Activated CD4-positive, alpha-beta T cell treated with anti-CD3 and anti-CD28 coated beads for 4 hours (primary cell): ENCODE results near the gene TTC28.

ENCODE experiments used
- DNase-seq, 2 donors: peaks; one replicate each; pipeline ENCODE4 v3.0.0-alpha.2; 2020

TTC28 gene

DNA sequence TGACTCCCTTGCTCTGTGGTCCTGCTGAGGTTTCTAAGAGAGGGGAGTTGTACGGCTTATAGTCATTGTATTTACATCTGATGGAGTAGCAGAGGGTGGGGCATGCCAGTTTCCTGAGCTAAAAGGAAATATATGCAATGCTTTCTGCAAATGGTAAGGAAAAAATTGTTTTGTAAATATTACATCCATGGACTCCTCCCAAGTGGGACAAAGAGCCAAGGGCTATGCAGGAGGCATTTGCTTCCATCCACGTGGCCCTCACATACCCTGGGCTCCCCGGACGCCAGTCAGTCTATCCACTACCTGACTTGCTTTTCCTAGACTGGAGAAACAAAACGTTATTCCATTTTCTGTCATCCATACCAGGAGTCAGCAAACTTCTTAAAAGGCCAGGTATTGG lies 700.8 kb downstream of the TTC28 start:
- DNase-seq: no peak

DNA sequence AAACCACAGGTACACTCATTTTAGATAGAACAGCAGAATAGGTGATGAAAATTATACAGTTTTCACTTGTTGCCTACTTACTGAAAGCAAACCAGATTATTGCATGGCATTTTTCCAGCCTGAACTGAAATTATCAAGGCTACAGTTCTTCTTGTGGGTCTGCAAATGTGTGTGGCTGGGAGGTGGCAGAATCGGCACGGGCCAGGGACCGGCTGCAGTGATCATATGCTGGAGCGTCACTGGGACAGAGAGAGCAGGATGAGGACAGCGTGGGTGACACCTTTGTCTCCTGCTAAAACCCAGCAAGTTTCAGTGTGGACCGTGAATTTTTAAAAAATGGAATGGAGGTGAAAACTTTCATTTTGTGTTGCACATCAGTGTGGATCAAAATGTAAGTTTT lies 701.3 kb downstream of the TTC28 start:
- no peak for DNase-seq

DNA sequence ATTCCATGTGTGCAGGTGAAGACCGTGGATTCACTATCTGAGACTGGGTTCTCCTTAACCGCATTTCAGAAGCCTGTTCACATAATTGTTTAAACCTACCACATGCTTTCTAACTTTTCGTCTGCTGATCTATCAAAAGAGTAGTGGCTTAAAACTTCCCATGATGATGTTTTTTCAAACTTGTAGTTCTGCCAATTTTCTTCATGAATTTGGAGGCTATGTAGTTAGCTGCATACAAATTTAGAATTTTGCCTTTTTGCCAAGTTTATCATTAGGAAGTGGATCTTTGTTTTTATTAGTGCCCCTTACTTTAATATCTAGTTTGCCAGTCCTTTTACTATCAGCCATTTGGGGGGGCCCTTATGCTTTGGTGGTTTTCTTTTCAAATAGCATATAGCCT lies 703.1 kb downstream of the TTC28 start:
- DNase-seq: no peak

DNA sequence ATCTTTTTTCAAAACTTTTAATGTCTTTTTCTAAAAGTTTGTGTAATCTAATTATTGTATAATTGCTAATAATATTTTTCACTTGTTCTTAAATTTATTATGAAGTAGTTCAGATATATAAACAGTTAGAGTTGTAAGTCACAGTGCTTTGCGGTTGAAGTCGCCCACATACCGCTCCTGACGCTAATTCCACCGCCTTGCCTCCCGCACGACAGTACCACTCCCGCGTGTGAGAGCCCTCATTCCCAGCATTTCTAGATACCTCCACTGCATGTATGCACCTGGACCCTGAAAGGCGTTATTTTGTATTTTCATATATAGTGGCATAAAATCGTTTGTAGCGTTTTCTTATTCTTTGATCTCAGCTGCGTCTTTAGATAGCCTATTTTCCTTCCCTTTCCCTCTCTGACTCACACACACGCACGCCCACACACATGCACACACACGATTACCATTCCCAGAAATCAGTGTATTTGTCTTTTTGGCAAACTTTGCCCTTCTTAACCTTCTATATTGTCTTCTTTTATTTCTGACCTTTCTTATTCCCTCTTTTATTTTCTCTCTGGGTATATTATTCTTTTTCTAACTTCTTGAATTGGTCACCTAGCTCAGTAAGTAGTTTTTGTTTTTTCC lies 704.1 kb downstream of the TTC28 start:
- DNase-seq: no peak

DNA sequence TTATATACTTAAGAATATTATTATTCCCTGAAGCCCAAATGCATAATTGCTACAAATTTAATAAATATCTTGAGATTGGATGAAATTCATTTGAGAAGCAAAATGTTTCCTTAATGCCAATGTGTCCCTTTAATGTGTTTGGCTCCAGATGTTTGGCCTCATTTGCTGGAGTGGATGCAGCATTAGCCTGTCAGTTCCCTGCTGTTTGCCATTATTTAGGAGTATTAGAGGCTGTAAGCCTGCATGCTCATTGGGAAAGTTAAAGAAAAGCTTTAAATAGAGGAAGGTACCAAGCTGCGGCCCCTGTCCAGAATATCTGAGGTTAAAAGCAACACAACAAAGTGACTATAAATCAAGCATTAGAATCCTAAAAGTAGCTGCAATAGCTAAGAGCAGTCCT lies 705.8 kb downstream of the TTC28 start:
- no peak for DNase-seq

DNA sequence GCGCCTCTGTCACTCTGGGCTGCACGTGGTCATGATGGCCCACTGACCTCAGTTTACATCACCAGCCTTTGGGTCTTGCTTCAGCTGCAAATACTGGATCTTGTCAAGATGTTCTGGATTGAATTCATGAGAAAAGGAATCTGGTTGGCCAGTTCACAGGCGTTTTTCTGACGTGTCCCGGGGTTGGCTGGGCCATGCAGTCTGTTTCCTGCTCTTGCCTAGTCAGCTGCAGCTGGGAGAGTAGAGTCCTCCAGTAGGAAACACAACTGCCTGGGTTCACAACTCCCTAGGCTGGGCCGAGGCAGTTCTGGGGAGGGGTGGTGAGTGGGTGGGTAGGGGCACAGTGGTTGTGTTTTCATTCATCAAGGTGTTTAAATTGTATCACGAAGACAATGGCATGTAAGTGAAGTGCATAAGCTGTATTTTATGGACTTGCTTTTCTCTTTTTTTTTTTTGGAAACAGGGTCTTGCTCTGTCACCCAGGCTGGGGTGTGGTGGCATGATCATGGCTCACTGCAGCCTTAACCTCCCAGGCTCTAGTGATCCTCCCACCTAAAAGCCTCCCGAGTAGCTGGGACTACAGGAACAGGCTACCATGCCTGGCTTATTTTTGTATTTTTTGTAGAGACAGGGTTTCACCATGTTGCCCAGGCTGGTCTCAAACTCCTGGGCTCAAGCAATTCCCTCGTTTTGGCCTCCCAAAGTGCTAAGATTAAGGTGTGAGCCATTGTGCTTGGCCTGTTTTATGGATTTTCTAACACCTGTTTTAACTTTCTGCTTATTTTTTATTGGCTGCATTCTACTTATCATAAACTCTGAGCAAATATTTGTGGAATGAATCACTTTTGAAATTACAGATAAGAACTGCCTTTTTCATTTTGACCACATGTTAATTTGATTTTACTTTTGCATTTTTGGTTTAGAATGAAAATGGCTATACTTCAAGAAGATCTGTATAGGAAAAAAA lies 706.6 kb downstream of the TTC28 start:
- no peak for DNase-seq

DNA sequence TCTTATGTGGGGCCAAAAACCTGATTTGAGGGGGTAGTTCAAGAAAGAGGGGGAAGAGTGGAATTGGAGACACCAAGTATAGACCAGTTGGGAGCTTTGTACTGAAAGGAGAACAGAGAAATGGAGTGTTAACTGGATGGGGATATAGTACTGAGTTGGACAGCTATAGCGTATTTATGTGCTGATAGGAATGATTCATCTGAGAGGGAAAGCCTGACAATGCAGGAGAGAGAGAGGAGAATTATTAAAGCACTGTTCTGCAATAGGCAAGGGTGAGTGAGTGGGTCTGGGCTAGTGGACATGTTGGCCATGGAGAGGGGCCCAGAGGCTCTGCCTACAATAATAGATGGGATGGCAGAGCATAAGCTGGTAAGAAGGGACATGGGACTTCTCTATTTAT lies 707.7 kb downstream of the TTC28 start:
- DNase-seq: no peak

DNA sequence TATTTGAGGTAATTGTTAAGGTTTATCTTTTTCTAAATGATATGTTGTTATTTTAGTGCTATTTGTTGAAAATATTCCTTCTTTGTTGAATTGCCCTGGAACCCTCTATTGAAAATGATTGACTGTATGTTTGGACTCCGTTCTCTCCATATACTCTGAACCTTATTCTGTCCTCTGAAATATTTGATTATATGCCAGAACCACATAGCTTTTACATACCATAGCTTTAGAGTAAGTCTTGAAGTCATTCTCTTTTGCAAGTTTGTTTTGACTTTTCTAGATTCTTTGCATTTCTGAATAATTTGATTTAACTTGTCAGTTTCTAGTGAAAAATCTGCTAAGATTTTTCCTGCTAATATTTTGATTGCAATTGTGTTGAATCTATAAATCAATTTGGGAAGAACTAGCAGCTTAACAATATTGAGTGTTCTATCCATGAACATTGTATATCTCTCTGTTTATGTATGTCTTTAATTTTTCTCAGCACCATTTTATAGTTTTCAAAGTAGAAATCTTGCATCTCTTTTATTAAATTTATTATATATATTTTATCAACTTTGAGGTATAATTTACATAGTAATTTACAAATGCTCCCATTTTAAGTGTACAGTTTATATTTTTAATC lies 708.9 kb downstream of the TTC28 start:
- no peak for DNase-seq

DNA sequence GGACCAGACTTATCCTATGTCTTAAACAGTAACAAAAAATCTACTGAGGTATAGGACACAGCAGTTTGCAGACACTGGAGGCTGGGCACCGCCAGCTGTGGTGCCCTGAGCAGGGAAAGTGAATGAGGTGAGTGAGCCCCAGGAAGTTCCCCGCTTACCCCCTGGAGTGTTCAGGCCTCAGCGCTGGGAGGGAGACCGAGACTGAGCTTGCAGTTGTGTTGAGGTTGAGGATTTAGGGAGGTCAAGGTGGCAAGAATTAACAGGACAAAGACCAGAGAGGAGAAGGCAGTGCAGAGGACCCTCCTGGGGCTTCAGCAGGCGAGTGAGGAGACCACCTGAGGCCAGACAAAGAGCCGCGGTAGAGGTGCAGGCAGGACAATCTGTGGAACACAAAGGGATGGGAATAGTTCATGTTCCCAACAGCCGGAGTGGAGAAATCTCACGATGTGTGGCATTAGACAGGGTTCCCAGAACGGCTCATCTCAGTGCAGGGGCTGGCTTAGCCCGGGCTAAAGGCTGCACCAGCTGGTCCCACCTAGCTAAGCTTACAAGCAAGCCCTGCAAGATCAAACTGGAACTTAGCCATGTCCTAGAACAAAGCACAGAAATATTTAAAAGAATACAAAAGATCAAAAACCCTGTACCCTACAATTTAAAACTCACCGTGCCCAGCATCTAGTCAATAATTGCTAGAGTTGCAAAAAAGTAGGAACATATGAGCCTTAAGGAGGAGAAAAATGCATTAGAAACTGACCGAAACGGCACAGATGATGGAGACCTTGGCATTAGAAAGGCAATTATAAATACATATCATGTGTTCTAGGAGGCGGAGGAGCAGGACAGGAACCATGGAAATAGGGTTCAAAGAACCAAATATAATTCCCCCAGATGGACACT lies 713.2 kb downstream of the TTC28 start:
- no peak for DNase-seq

DNA sequence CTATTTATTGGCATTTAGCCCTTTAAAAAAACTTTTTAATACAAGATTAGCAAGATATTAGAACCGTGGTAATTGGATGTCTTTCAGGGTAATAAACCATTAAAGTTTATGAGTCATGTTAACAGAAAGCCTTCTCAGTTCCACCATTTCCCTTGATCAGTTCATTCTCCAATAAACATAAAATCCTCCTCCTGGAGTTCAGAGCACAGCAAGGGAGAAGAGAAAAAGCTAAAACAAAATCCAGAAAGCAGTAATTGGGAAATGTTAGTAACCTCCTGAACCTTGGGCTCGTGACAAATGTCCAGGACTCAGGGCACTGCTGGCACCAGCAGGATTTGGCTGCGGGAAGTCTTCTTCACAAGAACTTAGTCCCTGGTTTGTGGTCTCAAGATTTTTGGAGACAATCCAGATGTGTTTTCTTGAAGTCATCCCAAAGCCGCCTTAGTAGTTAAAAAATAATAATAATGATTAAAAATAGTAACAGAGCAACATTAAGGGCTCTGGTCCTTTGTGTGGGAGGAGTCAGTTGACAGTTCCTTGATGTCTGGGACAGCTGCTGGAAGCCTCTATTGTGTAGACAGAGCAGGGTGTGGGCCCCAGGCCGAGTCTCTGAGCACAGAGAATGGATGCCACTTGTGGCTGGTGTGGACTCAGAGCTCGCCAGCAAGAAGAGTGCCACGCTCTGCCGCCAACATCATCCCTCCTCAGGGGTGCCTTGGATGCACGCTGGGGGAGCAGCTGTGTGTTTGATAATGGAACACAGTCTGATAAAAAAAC lies 717.2 kb downstream of the TTC28 start:
- DNase-seq: no peak

DNA sequence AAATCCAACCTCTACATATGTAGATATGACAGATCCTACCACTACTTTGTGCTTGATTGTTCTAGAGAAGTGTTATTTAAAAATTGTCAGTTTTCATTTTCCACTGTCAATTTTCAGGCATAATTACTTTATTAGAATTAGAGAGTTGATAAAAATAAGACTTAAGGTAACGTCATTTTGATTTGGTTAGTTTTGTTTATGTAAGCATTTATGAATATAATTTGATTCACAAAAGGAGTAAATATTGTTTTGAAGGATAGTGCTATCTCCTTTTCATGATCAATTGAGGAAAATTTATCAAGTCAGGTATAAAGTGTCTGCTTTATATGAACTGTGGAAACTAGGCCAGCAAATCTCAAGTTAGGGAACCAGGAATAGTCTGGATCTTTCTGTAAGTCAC lies 718.0 kb downstream of the TTC28 start:
- no peak for DNase-seq

DNA sequence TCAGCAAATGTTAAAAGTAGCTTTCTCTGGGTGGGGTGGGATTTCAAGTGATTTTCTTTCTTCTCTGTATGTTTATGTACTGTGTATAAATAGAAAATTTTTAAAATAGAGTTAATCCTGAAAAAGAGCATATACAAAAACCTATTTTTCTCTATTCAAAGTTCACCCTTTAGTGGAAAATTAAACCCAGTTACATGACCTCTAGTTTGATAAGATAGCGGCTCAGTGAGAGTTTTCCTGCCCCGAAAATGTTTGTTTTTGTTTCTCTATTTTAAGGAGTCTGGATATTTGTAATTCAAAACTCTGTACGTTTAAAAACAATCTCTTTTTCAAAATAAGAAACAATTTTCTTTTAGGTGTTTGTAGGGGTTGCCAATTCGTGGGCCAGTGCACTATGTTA lies 718.5 kb downstream of the TTC28 start:
- no peak for DNase-seq

DNA sequence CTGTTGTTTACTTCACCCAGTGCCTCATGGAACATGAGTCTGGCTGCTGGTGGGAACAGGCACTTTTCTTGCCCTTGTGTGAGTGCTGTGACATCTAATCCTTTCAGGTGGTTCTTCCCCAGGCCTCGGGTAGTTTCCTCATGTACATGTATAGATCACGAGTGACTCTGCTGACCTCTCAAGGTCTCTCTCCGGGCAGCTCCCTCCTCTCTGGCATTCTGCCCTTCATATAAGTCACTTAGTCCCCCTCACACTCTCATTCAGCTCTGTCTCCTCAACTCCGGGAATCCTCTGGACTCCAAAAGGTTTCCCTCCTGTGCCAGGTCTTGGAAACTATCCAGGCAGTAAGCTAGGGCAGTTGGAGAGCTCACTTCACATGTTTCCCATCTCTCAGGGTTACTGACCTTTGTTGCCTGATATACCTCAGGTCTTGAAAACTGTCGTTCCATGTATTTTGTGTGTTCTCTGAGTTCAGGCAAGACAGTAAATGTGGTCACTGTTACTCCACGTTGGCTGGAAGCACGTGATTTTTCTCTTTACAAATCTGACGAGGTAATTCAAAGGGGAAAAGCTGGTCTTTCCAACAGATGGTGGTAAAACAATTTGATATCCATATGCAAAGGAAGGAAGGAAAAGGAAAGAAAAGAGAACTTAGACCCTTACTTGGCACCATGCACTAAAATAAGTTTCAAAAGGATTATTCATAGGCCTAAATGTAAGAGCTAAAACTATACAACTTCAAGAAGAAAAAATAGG lies 720.1 kb downstream of the TTC28 start:
- no peak for DNase-seq

DNA sequence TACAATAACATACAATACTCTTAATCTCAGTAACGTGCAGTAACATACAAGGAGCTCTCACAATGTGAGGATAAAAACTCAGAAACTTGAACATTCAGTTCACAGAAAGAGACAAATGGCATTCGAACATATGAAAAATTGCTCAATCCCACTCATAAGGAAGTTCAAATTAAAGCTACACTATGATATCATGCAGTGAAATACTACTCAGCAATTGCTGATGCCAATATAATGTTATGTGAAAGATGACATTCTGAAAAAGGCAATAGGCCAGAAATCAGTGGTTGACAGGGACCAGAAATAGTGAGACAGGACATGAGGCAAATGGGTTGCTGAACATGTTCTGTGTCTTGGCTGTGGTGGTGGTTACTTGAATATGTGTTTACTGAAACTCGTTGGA lies 726.9 kb downstream of the TTC28 start:
- DNase-seq: no peak

DNA sequence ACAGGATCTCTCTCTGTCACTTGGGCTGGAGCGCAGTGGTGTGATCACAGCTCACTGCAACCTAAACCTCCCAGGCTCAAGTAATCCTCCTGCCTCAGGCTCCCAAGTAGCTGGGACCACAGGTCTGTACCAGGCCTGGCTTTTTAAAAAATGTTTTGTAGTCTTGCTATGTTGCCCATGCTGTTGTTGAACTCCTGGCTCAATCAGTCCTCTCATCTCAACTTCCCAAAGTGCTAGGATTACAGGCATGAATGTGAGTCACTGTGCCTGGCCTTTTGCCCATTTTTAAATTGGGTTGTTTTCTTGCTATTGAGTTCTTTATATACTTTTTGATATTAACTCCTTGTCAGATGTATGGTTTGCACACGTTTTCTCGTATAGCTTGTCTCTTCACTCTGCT lies 727.5 kb downstream of the TTC28 start:
- DNase-seq: no peak

DNA sequence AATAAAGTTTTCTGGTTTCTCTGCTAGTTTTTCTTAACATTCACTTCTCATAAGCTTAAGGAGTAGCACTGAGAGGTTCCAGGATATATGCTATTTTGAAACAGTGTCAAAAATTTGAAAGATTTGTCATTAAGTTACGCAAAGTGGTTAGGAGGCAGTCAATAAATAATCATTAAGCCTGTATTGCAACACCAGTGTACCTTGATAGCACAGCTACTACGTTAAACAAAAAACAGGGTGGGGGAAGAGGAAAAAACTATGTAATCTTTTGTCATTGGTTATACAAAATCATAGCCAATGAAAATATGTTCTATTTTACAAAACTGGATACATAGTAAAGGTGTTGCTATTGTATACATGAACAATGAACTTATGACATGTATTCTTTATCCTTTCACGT lies 730.2 kb downstream of the TTC28 start:
- DNase-seq: no peak

DNA sequence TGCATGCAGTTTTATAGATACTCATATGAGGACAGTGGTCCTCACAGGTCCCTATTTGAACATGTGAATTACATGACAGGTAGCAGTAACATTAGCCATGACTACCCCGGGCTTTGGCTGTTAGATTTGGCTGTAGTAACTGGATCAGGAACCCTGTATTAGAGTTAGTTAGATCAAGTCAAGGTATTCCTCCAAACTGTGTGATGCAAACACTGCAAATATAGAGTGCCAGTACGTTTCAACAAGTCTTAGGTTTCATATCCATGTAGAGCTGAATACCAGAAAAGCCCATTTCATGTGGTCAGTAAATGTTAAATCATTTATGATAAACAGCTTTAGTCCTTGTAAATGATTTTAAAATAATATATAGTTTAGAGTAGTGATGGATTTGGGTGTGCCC lies 731.1 kb downstream of the TTC28 start:
- no peak for DNase-seq

DNA sequence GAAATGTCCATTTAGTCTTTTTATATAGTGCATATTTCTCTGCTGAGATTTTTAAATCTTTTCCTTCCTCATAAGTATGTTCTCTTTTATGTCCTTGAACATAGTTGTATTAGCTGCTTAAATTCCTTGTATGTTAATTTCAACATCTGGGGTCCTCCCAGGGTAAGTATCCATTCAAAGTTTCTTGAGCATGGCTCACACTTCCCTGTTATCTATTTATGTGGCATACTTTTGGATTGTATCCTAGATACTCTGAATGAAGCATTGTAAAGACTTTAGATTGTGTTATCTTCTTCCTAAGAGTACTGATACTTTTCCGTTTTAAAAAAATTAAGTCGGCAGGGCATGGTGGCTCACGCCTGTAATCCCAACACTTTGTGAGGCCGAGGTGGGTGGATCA lies 732.2 kb downstream of the TTC28 start:
- DNase-seq: no peak

DNA sequence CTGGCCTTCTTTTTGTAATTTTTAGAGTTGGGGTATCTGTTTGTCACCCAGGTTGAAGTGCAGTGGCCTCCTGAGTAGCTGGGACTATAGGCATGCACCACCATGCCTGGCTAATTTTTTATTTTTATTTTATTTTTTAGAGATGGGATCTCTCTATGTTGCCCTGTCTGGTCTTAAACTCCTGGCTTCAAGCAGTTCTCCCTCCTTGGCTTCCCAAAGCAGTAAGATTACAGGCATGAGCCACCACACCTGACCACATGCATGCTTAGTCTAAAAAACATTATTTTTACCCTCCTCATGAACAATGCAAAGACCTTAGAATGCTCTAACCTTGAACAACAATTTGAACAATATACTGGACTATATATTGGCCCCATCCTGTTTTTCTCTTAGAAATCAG lies 738.5 kb downstream of the TTC28 start:
- DNase-seq: no peak

DNA sequence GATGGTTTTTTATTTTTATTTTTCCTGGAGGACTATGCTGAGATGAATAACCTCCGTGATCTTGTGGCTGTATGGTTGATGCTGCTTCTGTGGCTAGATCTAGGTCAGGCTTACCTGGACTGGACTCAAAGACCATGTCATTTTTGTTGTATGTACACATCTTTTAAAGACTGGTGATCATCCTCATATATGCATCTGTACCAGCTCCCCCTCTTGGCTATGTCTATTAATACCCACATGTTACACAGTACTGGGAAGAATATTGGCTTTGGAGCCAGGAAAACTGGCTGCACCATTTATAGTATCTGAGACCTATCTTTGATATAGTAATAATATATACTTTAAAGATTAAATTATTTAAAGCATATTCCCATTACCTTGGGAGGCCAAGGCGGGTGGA lies 742.2 kb downstream of the TTC28 start:
- DNase-seq: no peak

DNA sequence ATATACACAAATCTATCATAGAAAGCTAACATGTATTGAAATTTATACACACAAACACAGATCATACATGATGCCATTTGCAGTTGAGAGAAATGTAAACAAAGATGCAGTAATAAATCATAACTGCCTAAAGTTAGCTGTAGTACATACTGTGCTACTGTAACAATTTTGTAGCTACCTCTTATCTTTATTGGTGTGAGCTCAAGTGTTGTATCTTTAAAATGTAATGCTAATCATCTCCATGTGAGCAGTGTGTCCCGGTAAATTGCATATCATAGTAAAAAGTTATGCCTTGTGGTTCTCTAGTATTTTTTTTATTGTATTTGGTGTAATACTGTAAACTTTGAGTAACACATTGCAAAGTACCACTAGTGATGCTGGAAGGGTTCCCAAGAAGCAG lies 743.7 kb downstream of the TTC28 start:
- no peak for DNase-seq
